Panc1 (cell line): ENCODE data around the gene CCDC60. TPM values are rescaled to one million over a fixed set of nuclear protein-coding genes. Genes with fewer than 3 reads are reported as not detected.

Source experiments
- ATAC-seq: fragments of 200-7000 bp; cut with Tn5 transposase; 2 replicates; pipeline ENCODE4 v1.9.1; 2020; ENCODE audit warnings: mild to moderate bottlenecking, moderate library complexity
- BruUV-seq: library from RNA; stranded (reverse); fragments of 400-500 nt; replicated peaks from 2 replicates; lab custom pipeline; 2021; lab: Mats Ljungman, UMichigan
- CTCF ChIA-PET: fragments of 300-600 bp; sonication (Branson Sonifier 250); formaldehyde crosslinking; loops from one replicate; lab custom pipeline; 2022; ENCODE audit warnings: antibody characterized with exemption; lab: Charles Lee
- POLR2A ChIA-PET: fragments of 300-600 bp; sonication (Branson Sonifier 250); formaldehyde crosslinking; loops from one replicate; lab custom pipeline; 2022; ENCODE audit warnings: antibody characterized with exemption; lab: Charles Lee
- DNase-seq: peaks from one replicate; pipeline ENCODE4 v3.0.0-alpha.2; 2010; ENCODE audit warnings: low read depth, low spot score
- H3K27ac ChIP-seq: 2 replicates; pipeline ENCODE4 v1.5.1; 2011; ENCODE audit warnings: mild to moderate bottlenecking, low read length, inconsistent platforms
- H3K27me3 ChIP-seq: fragments of 200-500 bp; sonication (Bioruptor generic); 2 replicates; pipeline ENCODE4 v1.6.0; 2014; ENCODE audit warnings: low read length, inconsistent platforms; ENCODE audit not compliant: control insufficient read depth, insufficient read depth
- H3K36me3 ChIP-seq: fragments of 200-500 bp; sonication (Bioruptor generic); 2 replicates; pipeline ENCODE4 v1.5.1; 2014; ENCODE audit warnings: inconsistent platforms, mild to moderate bottlenecking, low read length, moderate library complexity; ENCODE audit not compliant: control insufficient read depth, insufficient read depth
- H3K4me1 ChIP-seq: 2 replicates; pipeline ENCODE4 v1.5.1; 2011; ENCODE audit warnings: inconsistent platforms, mild to moderate bottlenecking, low read length, moderate library complexity; ENCODE audit not compliant: control insufficient read depth, insufficient read depth
- H3K4me3 ChIP-seq, 2 experiments: 2 replicates each; pipeline ENCODE4 v1.5.1; 2011 to 2012; ENCODE audit warnings: low read depth in 2 of 2, low read length in 2 of 2, mild to moderate bottlenecking in 2 of 2, inconsistent platforms in 1 of 2, moderate library complexity in 1 of 2
- H3K9me3 ChIP-seq: fragments of 200-500 bp; sonication (Bioruptor generic); 2 replicates; pipeline ENCODE4 v1.5.1; 2014; ENCODE audit warnings: low read depth, mild to moderate bottlenecking, inconsistent platforms, low read length, moderate library complexity; ENCODE audit not compliant: control insufficient read depth, insufficient read depth
- POLR2AphosphoS5 ChIP-seq: IDR thresholded peaks from 2 replicates; pipeline ENCODE4 v1.6.1; 2012; ENCODE audit warnings: mild to moderate bottlenecking, low read depth, low read length, moderate library complexity
- SIN3A ChIP-seq: IDR thresholded peaks from 2 replicates; pipeline ENCODE4 v1.6.1; 2012; ENCODE audit warnings: low read depth, mild to moderate bottlenecking, low read length, moderate library complexity, borderline replicate concordance; ENCODE audit not compliant: insufficient read depth
- TCF7L2 ChIP-seq: IDR thresholded peaks from 2 replicates; pipeline ENCODE4 v1.6.1; 2011; ENCODE audit warnings: mild to moderate bottlenecking, low read depth, low read length, inconsistent platforms
- in situ Hi-C: cut with HindIII; loops from 2 replicates; pipeline ENCODE4 v1.10.0; 2016; ENCODE audit warnings: low sequenced_read_pairs, low pct_unique_long_range_greater_than_20kb
- intact Hi-C: fragments of 100-400 bp; cut with micrococcal nuclease; formaldehyde crosslinking; loops from one replicate; pipeline ENCODE4 v1.10.0; 2022; ENCODE audit not compliant: unreplicated experiment
- total RNA-seq: library from RNA; stranded (reverse); gene quantifications from one replicate; pipeline ENCODE4 v1.2.1, GENCODE V29; 2021; ENCODE audit not compliant: unreplicated experiment
- TF ChIP-seq, protein P1 (sequence below), 2 experiments: IDR thresholded peaks; 2 replicates each; pipeline ENCODE4 v1.6.1; 2011 to 2012; ENCODE audit warnings: low read depth in 2 of 2, control low read depth in 1 of 2, low read length in 1 of 2, mild to moderate bottlenecking in 1 of 2, moderate library complexity in 1 of 2; ENCODE audit not compliant: insufficient read depth in 1 of 2
- TF ChIP-seq, protein P2 (sequence below): fragments of 450-650 bp; IDR thresholded peaks from 2 replicates; pipeline ENCODE4 v1.5.1; 2017; ENCODE audit warnings: mild to moderate bottlenecking

CCDC60 gene
- total RNA-seq, 1 experiment from 2014 or later, result not detected

DNA sequence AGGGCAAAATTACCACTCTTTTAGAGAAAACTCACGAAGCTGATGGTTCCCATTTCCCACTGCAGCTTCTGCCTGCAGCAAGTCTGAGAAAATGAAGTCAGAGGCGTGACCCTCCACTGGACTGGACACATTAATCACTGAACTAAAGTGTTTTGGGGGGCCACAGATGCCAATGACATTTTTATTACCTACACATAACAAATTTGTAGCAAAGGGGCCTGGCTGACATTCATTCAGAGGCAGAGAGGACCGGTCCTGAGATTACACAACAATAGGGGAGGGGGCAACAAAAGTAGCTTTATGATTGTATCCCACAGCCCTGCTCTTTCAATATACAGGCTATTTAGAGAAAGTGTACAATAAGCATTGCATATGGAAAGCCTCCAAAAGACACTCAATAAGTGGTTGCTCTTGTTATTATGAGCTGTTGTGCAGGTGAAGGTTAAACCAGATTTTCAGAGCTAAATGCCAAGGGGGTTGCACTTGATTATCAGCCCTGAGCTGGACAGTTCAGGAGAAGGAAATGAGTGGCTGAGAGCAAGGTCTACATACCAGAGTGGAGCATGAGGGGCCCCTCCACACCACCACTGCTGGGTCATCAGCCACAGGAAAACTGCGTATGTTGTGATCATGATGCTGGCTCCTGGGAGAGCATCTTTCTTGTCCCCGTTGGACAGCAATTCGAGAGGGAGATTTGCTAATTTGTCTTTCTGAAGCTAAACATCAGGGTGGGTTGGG, 41.5 kb upstream of the CCDC60 start:
- in situ Hi-C loops, result no loop called here
- Histone ChIP-seq H3K4me1 (no peaks in the 10 kb centered on the region), H3K27me3 (peaks cover 22% of the 10 kb centered on the region), H3K27ac (no peak overlapping the region), H3K9me3 (no peaks in the 10 kb centered on the region), H3K36me3 (no peaks in the 10 kb centered on the region), H3K4me3 (no peak overlapping the region)
- DNase-seq (no peak), ATAC-seq (no peak)
- TF ChIP-seq, protein P1, sequence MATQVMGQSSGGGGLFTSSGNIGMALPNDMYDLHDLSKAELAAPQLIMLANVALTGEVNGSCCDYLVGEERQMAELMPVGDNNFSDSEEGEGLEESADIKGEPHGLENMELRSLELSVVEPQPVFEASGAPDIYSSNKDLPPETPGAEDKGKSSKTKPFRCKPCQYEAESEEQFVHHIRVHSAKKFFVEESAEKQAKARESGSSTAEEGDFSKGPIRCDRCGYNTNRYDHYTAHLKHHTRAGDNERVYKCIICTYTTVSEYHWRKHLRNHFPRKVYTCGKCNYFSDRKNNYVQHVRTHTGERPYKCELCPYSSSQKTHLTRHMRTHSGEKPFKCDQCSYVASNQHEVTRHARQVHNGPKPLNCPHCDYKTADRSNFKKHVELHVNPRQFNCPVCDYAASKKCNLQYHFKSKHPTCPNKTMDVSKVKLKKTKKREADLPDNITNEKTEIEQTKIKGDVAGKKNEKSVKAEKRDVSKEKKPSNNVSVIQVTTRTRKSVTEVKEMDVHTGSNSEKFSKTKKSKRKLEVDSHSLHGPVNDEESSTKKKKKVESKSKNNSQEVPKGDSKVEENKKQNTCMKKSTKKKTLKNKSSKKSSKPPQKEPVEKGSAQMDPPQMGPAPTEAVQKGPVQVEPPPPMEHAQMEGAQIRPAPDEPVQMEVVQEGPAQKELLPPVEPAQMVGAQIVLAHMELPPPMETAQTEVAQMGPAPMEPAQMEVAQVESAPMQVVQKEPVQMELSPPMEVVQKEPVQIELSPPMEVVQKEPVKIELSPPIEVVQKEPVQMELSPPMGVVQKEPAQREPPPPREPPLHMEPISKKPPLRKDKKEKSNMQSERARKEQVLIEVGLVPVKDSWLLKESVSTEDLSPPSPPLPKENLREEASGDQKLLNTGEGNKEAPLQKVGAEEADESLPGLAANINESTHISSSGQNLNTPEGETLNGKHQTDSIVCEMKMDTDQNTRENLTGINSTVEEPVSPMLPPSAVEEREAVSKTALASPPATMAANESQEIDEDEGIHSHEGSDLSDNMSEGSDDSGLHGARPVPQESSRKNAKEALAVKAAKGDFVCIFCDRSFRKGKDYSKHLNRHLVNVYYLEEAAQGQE (IDR thresholded peaks at IDR 0.05; ENCODE audit: insufficient read depth in 1 of 2, low read depth in 2 of 2, low read length in 1 of 2), result no peak
- no peak for TF ChIP-seq POLR2AphosphoS5
- TF ChIP-seq, protein P2, sequence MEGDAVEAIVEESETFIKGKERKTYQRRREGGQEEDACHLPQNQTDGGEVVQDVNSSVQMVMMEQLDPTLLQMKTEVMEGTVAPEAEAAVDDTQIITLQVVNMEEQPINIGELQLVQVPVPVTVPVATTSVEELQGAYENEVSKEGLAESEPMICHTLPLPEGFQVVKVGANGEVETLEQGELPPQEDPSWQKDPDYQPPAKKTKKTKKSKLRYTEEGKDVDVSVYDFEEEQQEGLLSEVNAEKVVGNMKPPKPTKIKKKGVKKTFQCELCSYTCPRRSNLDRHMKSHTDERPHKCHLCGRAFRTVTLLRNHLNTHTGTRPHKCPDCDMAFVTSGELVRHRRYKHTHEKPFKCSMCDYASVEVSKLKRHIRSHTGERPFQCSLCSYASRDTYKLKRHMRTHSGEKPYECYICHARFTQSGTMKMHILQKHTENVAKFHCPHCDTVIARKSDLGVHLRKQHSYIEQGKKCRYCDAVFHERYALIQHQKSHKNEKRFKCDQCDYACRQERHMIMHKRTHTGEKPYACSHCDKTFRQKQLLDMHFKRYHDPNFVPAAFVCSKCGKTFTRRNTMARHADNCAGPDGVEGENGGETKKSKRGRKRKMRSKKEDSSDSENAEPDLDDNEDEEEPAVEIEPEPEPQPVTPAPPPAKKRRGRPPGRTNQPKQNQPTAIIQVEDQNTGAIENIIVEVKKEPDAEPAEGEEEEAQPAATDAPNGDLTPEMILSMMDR, result no peak
- no peak for TF ChIP-seq SIN3A
- TF ChIP-seq TCF7L2, result no peak
- ChIA-PET CTCF (no interaction called here), POLR2A (no interaction called here)
- intact Hi-C loops, result no loop called here
- BruUV-seq, result no TSS peak

DNA sequence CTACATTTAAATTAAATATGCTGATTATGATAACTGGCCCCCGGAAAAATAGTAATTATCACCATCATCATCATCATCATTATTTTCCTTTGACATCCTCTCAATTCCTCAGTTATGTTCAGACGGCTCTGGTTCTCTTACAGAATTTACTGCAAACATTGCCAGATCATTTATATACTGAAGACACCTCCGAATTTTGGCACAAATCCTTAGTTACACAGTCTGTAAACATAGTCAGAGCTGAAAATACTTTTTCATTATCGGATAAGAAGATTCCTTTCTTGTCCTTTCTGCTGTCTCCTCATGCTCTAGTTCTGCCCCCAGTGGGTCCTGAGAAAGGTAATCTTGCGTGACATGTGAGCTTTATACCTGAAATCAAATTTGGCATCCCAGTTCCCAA, 40.3 kb upstream of the CCDC60 start:
- BruUV-seq, result no TSS peak
- no peaks in the 10 kb centered on the region for H3K4me1 ChIP-seq
- H3K4me3 ChIP-seq, result no peak overlapping the region
- intact Hi-C loops, result no loop called here
- DNase-seq, result no peak
- H3K27ac ChIP-seq, result no peak overlapping the region
- in situ Hi-C loops, result no loop called here
- ChIA-PET CTCF (no interaction called here), POLR2A (no interaction called here)
- ATAC-seq, result no peak
- no peak for TF ChIP-seq SIN3A
- TF ChIP-seq TCF7L2, result no peak
- TF ChIP-seq, protein P2, result no peak
- TF ChIP-seq POLR2AphosphoS5, result no peak
- TF ChIP-seq, protein P1 (IDR thresholded peaks at IDR 0.05; ENCODE audit: insufficient read depth in 1 of 2, low read depth in 2 of 2, low read length in 1 of 2), result no peak
- peaks cover 22% of the 10 kb centered on the region for H3K27me3 ChIP-seq
- no peaks in the 10 kb centered on the region for H3K9me3 ChIP-seq
- no peaks in the 10 kb centered on the region for H3K36me3 ChIP-seq
